Measurements from ENCODE around the gene PRM3. TPM values are rescaled to one million over a fixed set of nuclear protein-coding genes. Genes with fewer than 3 reads are reported as not detected.
A peak's percentile ranks its signal among the peaks of the same experiment; 100 is the strongest.

PRM3 gene
- total and polyA plus RNA-seq, 2 of the 8 experiments (the other 6 are each of a cell fraction or from before 2014, with no cell fraction given), result not detected

- TF ChIP-seq MAX (IDR thresholded peaks at IDR 0.05) (peak; percentile 58), NANOG (IDR thresholded peaks at IDR 0.05; ENCODE audit: insufficient read depth, low read depth, low read length, poor library complexity, severe bottlenecking) (no peak)
Measured at GRCh38 chr16:11297492-11298142, 24.2 kb upstream of the PRM3 start (continued).
